Testis (tissue), 3 donors: ENCODE data around the gene HTATSF1. TPM values are rescaled to one million over a fixed set of nuclear protein-coding genes. Genes with fewer than 3 reads are reported as not detected.

Experiments
- DNase-seq: peaks from one replicate; pipeline ENCODE4 v3.0.0-alpha.2; 2019
- H3K27ac ChIP-seq, 2 donors: fragments of 200-600 bp; sonication (generic); one replicate each; pipeline ENCODE4 v1.5.1; 2019
- H3K27me3 ChIP-seq: fragments of 200-600 bp; sonication (generic); one replicate; pipeline ENCODE4 v1.5.1; 2019
- H3K36me3 ChIP-seq: fragments of 200-600 bp; sonication (generic); one replicate; pipeline ENCODE4 v1.5.1; 2017; ENCODE audit warnings: low read depth; ENCODE audit errors: missing control alignments
- H3K4me1 ChIP-seq: fragments of 200-600 bp; sonication (generic); one replicate; pipeline ENCODE4 v1.5.1; 2019
- H3K4me3 ChIP-seq, 2 donors: fragments of 200-600 bp; sonication (generic); one replicate each; pipeline ENCODE4 v1.5.1; 2017 to 2019
- H3K9me3 ChIP-seq: fragments of 200-600 bp; sonication (generic); one replicate; pipeline ENCODE4 v1.5.1; 2017
- CTCF ChIP-seq, 3 experiments: fragments of 450-650 bp in 2 of 3; fragments of 200-600 bp in 1 of 3; sonication (generic) in 1 of 3; IDR thresholded peaks; one replicate each; pipeline ENCODE4 v1.5.1; 2016 to 2019; ENCODE audit warnings: antibody characterized with exemption in 3 of 3, mild to moderate bottlenecking in 2 of 3, moderate library complexity in 1 of 3
- POLR2A ChIP-seq: fragments of 450-650 bp; IDR thresholded peaks from one replicate; pipeline ENCODE4 v1.6.1; 2017; ENCODE audit warnings: antibody characterized with exemption, mild to moderate bottlenecking, moderate library complexity
- WGBS, 2 donors: methylation state at CpG; one replicate each; pipeline ENCODE4 v1.1.5; 2018; 5-methylcytosine and 5-hydroxymethylcytosine counted together
- intact Hi-C: fragments of 100-400 bp; cut with DNase I; formaldehyde crosslinking; loops from one replicate; pipeline ENCODE4 v1.15.1; 2023; ENCODE audit warnings: low total_unique reads
- polyA plus RNA-seq: library from polyadenylated mRNA; stranded (reverse); fragments of 350-450 nt; fragmentation: Illumina TruSeq; extraction: RNeasy Lipid Tissue Mini Kit (QIAGEN cat#74804); gene quantifications from one replicate; pipeline ENCODE4 v1.2.3, GENCODE V29; 2014; ENCODE audit warnings: low read depth, low replicate concordance; ENCODE audit not compliant: insufficient read depth
- total RNA-seq, 2 donors: library from RNA; depleted of rRNA; stranded (reverse); fragments of >200 nt; gene quantifications; one replicate each; pipeline ENCODE4 v1.2.3, GENCODE V29; 2016

The HTATSF1 gene
- total and polyA plus RNA-seq, 3 donors from 2014 or later: 65.3 to 115 (median 103) TPM

- WGBS, 2 donors: 89 to 97% methylated on average over 3 of the region's 3 CpGs
- intact Hi-C loops: no loop called here
- no peak for TF ChIP-seq POLR2A
- no peak for TF ChIP-seq CTCF (IDR thresholded peaks at IDR 0.05)
Observed at GRCh38 chrX:136467303-136467702, 30.1 kb upstream of the HTATSF1 start.

GRCh38 chrX:136468391-136469103 is 28.8 kb upstream of the HTATSF1 start:
- Histone ChIP-seq H3K4me3 (no peak overlapping the region), H3K9me3 (no peaks in the 10 kb centered on the region), H3K36me3 (no peaks in the 10 kb centered on the region), H3K27ac (no peak overlapping the region), H3K4me1 (no peaks in the 10 kb centered on the region), H3K27me3 (no peaks in the 10 kb centered on the region)
- intact Hi-C loops: no loop called here
- TF ChIP-seq POLR2A (no peak), CTCF (IDR thresholded peaks at IDR 0.05) (no peak)
- WGBS, 2 donors: 91 to 100% methylated on average over 2 of the region's 2 CpGs
- no peak for DNase-seq

More at GRCh38 chrX:136467303-136467702, 30.1 kb upstream of the HTATSF1 start:
- no peak overlapping the region for H3K4me3 ChIP-seq
- no peaks in the 10 kb centered on the region for H3K36me3 ChIP-seq
- H3K9me3 ChIP-seq: no peaks in the 10 kb centered on the region
- no peaks in the 10 kb centered on the region for H3K4me1 ChIP-seq
- H3K27me3 ChIP-seq: no peaks in the 10 kb centered on the region
- no peak for DNase-seq
- H3K27ac ChIP-seq: no peak overlapping the region

- Histone ChIP-seq H3K9me3 (no peaks in the 10 kb centered on the region), H3K27ac (no peak overlapping the region), H3K36me3 (no peaks in the 10 kb centered on the region), H3K4me3 (no peak overlapping the region), H3K4me1 (no peaks in the 10 kb centered on the region), H3K27me3 (no peaks in the 10 kb centered on the region)
- DNase-seq: no peak
- intact Hi-C loops: no loop called here
- WGBS, 2 donors: 94 to 95% methylated on average over 2 to 4 of the region's 4 CpGs
- TF ChIP-seq POLR2A (no peak), CTCF (IDR thresholded peaks at IDR 0.05) (no peak)
Observed at GRCh38 chrX:136473663-136474062, 23.7 kb upstream of the HTATSF1 start.

- no peaks in the 10 kb centered on the region for H3K9me3 ChIP-seq
- DNase-seq: no peak
- H3K27me3 ChIP-seq: no peaks in the 10 kb centered on the region
- no peak overlapping the region for H3K4me3 ChIP-seq
- 85 to 87% methylated on average over 3 of the region's 3 CpGs for WGBS, 2 donors
- no peak for TF ChIP-seq CTCF (IDR thresholded peaks at IDR 0.05)
- no peak for TF ChIP-seq POLR2A
- H3K36me3 ChIP-seq: no peaks in the 10 kb centered on the region
- no peaks in the 10 kb centered on the region for H3K4me1 ChIP-seq
- H3K27ac ChIP-seq: no peak overlapping the region
- intact Hi-C loops: no loop called here
Observed at GRCh38 chrX:136475236-136475635, 22.2 kb upstream of the HTATSF1 start.

- WGBS, 2 donors: 90 to 94% methylated on average over 2 of the region's 2 CpGs
- H3K4me3 ChIP-seq: no peak overlapping the region
- no peak for TF ChIP-seq CTCF (IDR thresholded peaks at IDR 0.05)
- no peak for TF ChIP-seq POLR2A
- H3K4me1 ChIP-seq: no peaks in the 10 kb centered on the region
- DNase-seq: no peak
- H3K36me3 ChIP-seq: no peaks in the 10 kb centered on the region
- no peak overlapping the region for H3K27ac ChIP-seq
- no peaks in the 10 kb centered on the region for H3K27me3 ChIP-seq
- intact Hi-C loops: no loop called here
- H3K9me3 ChIP-seq: no peaks in the 10 kb centered on the region
Observed at GRCh38 chrX:136476501-136476900, 20.9 kb upstream of the HTATSF1 start.
